PC-9 (cell line): ENCODE data around the gene CCL24. TPM values are rescaled to one million over a fixed set of nuclear protein-coding genes. Genes with fewer than 3 reads are reported as not detected.

Experiments
- BruUV-seq: library from RNA; stranded (reverse); fragments of 400-500 nt; replicated peaks from 2 replicates; lab custom pipeline; 2021; lab: Mats Ljungman, UMichigan
- CTCF ChIA-PET: fragments of 300-600 bp; sonication (Branson Sonifier 250); formaldehyde crosslinking; loops from one replicate; lab custom pipeline; 2022; ENCODE audit warnings: antibody characterized with exemption; lab: Charles Lee
- POLR2A ChIA-PET: fragments of 300-600 bp; sonication (Branson Sonifier 250); formaldehyde crosslinking; loops from one replicate; lab custom pipeline; 2022; ENCODE audit warnings: antibody characterized with exemption; ENCODE audit not compliant: unreplicated experiment; lab: Charles Lee
- DNase-seq, 2 experiments: peaks; one replicate each; pipeline versions ENCODE4 v3.0.0 to v3.0.0-alpha.2; 2015 to 2022; ENCODE audit warnings: mixed read lengths in 1 of 2
- H2AFZ ChIP-seq: fragments of 200-600 bp; sonication (generic); 2 replicates; pipeline ENCODE4 v1.8.1; 2017; ENCODE audit warnings: antibody characterized with exemption
- H3F3A ChIP-seq: fragments of 200-600 bp; sonication (generic); 2 replicates; pipeline ENCODE4 v1.8.1; 2017; ENCODE audit warnings: antibody characterized with exemption, mild to moderate bottlenecking, low read depth; ENCODE audit not compliant: insufficient read depth
- H3K27ac ChIP-seq: fragments of 200-600 bp; sonication (generic); 2 replicates; pipeline ENCODE4 v1.6.1; 2016; ENCODE audit warnings: mixed run types
- H3K27me3 ChIP-seq: fragments of 200-600 bp; sonication (generic); 2 replicates; pipeline ENCODE4 v1.6.1; 2016; ENCODE audit warnings: low read depth, mixed run types; ENCODE audit not compliant: insufficient read depth
- H3K36me3 ChIP-seq: fragments of 200-600 bp; sonication (generic); 2 replicates; pipeline ENCODE4 v1.6.1; 2016; ENCODE audit warnings: low read depth, mixed run types
- H3K4me1 ChIP-seq: fragments of 200-600 bp; sonication (generic); replicated peaks from 2 replicates; pipeline ENCODE4 v1.6.1; 2016; ENCODE audit warnings: mixed run types; ENCODE audit not compliant: insufficient read depth
- H3K4me2 ChIP-seq: fragments of 200-600 bp; sonication (generic); 2 replicates; pipeline ENCODE4 v1.6.1; 2017; ENCODE audit warnings: mixed run types
- H3K4me3 ChIP-seq: fragments of 200-600 bp; sonication (generic); 2 replicates; pipeline ENCODE4 v1.6.1; 2016; ENCODE audit warnings: mixed run types
- H3K79me2 ChIP-seq: fragments of 200-600 bp; sonication (generic); 2 replicates; pipeline ENCODE4 v1.6.1; 2017; ENCODE audit warnings: low read depth, mixed run types
- H3K9me2 ChIP-seq: fragments of 200-600 bp; sonication (generic); 2 replicates; pipeline ENCODE4 v1.8.1; 2017; ENCODE audit warnings: mild to moderate bottlenecking; ENCODE audit not compliant: insufficient read depth
- H3K9me3 ChIP-seq: fragments of 200-600 bp; sonication (generic); 2 replicates; pipeline ENCODE4 v1.8.1; 2016; ENCODE audit warnings: low read depth; ENCODE audit not compliant: insufficient read depth
- H4K20me1 ChIP-seq: fragments of 200-600 bp; sonication (generic); 2 replicates; pipeline ENCODE4 v1.8.1; 2017; ENCODE audit not compliant: insufficient read depth
- EZH2 ChIP-seq: fragments of 200-600 bp; sonication (generic); IDR thresholded peaks from 2 replicates; pipeline ENCODE4 v1.8.0; 2017; ENCODE audit warnings: antibody characterized with exemption, low read depth
- intact Hi-C: fragments of 100-400 bp; cut with micrococcal nuclease; formaldehyde crosslinking; loops from one replicate; pipeline ENCODE4 v1.10.0; 2022; ENCODE audit not compliant: unreplicated experiment
- total RNA-seq: library from RNA; stranded (reverse); gene quantifications from 2 replicates; pipeline ENCODE4 v1.2.3, GENCODE V29; 2021
- TF ChIP-seq, protein P1 (sequence below): fragments of 200-600 bp; sonication (generic); conservative IDR thresholded peaks from 2 replicates; pipeline ENCODE4 v1.6.1; 2017; ENCODE audit warnings: mixed run types, antibody characterized with exemption, mild to moderate bottlenecking, moderate library complexity

The CCL24 gene
- total RNA-seq, 1 experiment from 2014 or later: not detected

- no peak for DNase-seq
- H3K27me3 ChIP-seq: no peaks in the 10 kb centered on the region
- no peaks in the 10 kb centered on the region for H3K36me3 ChIP-seq
- no peak overlapping the region for H3K27ac ChIP-seq
- H3K4me1 ChIP-seq: no peaks in the 10 kb centered on the region
- peaks cover 6% of the 10 kb centered on the region; the same call in 1 of the 2 replicates for H3K9me3 ChIP-seq
- intact Hi-C loops: no loop called here
- H3K79me2 ChIP-seq: no peaks in the 10 kb centered on the region
- CTCF ChIA-PET: no interaction called here
- no peaks in the 10 kb centered on the region for H4K20me1 ChIP-seq
- no peak for TF ChIP-seq EZH2
- TF ChIP-seq, protein P1, sequence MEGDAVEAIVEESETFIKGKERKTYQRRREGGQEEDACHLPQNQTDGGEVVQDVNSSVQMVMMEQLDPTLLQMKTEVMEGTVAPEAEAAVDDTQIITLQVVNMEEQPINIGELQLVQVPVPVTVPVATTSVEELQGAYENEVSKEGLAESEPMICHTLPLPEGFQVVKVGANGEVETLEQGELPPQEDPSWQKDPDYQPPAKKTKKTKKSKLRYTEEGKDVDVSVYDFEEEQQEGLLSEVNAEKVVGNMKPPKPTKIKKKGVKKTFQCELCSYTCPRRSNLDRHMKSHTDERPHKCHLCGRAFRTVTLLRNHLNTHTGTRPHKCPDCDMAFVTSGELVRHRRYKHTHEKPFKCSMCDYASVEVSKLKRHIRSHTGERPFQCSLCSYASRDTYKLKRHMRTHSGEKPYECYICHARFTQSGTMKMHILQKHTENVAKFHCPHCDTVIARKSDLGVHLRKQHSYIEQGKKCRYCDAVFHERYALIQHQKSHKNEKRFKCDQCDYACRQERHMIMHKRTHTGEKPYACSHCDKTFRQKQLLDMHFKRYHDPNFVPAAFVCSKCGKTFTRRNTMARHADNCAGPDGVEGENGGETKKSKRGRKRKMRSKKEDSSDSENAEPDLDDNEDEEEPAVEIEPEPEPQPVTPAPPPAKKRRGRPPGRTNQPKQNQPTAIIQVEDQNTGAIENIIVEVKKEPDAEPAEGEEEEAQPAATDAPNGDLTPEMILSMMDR: no peak
- H3F3A ChIP-seq: no peaks in the 10 kb centered on the region
- H3K4me3 ChIP-seq: no peak overlapping the region
- no TSS peak for BruUV-seq
- POLR2A ChIA-PET: no interaction called here
- no peaks in the 10 kb centered on the region for H3K9me2 ChIP-seq
- no peak overlapping the region for H3K4me2 ChIP-seq
- no peak overlapping the region for H2AFZ ChIP-seq
These were observed 6.9 kb downstream of the CCL24 start for GRCh38 chr7:75806560-75807307.

GRCh38 chr7:75804705-75805104 is 8.9 kb downstream of the CCL24 start:
- CTCF ChIA-PET: no interaction called here
- Histone ChIP-seq H3K36me3 (no peaks in the 10 kb centered on the region), H3K4me1 (no peaks in the 10 kb centered on the region), H3K27me3 (no peaks in the 10 kb centered on the region), H3K79me2 (no peaks in the 10 kb centered on the region), H3K9me3 (peaks cover 6% of the 10 kb centered on the region; the same call in 1 of the 2 replicates), H3K4me3 (no peak overlapping the region), H3K27ac (no peak overlapping the region), H2AFZ (no peak overlapping the region), H3K9me2 (no peaks in the 10 kb centered on the region), H3F3A (no peaks in the 10 kb centered on the region), H4K20me1 (no peaks in the 10 kb centered on the region), H3K4me2 (no peak overlapping the region)
- no peak for DNase-seq
- no TSS peak for BruUV-seq
- TF ChIP-seq EZH2: no peak
- TF ChIP-seq, protein P1: no peak
- POLR2A ChIA-PET: no interaction called here
- intact Hi-C loops: no loop called here

GRCh38 chr7:75804004-75804403 is 9.6 kb downstream of the CCL24 start:
- H3K36me3 ChIP-seq: no peaks in the 10 kb centered on the region
- H3K27me3 ChIP-seq: no peaks in the 10 kb centered on the region
- no peak overlapping the region for H3K27ac ChIP-seq
- no peak for DNase-seq
- CTCF ChIA-PET: no interaction called here
- H3K4me2 ChIP-seq: no peak overlapping the region
- POLR2A ChIA-PET: no interaction called here
- H2AFZ ChIP-seq: no peak overlapping the region
- H4K20me1 ChIP-seq: no peaks in the 10 kb centered on the region
- BruUV-seq: no TSS peak
- no peaks in the 10 kb centered on the region for H3K9me2 ChIP-seq
- H3K79me2 ChIP-seq: no peaks in the 10 kb centered on the region
- no peaks in the 10 kb centered on the region for H3F3A ChIP-seq
- H3K4me1 ChIP-seq: no peaks in the 10 kb centered on the region
- peaks cover 6% of the 10 kb centered on the region; the same call in 1 of the 2 replicates for H3K9me3 ChIP-seq
- no peak for TF ChIP-seq EZH2
- TF ChIP-seq, protein P1: no peak
- intact Hi-C loops: no loop called here
- H3K4me3 ChIP-seq: no peak overlapping the region
